HG03280 (cell line): Measurements from ENCODE around the gene SCN8A.
"Not testable (repeated sequence)": the region's sequence is repeated elsewhere in the genome, so short reads cannot be mapped to it uniquely, and the experiment has no call there.

Experiments
- ATAC-seq: cut with Tn5 transposase; IDR thresholded peaks from one replicate; pipeline ENCODE4 v1.9.1; 2021; ENCODE audit warnings: mild to moderate bottlenecking, moderate library complexity; ENCODE audit not compliant: unreplicated experiment

SCN8A gene

GRCh38 chr12:51755251-51755650, 164.2 kb downstream of the SCN8A start:
- ATAC-seq: no peak

DNA sequence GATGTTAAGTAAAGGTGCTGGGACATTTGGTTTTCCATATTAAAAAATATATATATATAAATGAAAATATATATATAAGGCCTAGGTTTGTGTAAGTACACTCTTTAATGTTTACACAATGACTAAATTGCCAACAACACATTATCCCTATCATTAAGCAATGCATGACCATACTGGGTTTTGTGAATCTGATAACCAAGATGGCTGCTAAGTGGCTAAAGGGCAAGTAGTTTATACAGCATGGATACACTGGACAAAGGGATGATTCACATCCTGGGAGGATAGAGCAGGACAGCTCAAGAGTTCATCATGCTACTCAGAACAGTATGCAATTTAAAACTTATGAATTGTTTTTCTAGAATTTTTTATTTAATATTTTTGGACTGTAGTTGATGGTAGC, 168.1 kb downstream of the SCN8A start:
- no peak for ATAC-seq

DNA sequence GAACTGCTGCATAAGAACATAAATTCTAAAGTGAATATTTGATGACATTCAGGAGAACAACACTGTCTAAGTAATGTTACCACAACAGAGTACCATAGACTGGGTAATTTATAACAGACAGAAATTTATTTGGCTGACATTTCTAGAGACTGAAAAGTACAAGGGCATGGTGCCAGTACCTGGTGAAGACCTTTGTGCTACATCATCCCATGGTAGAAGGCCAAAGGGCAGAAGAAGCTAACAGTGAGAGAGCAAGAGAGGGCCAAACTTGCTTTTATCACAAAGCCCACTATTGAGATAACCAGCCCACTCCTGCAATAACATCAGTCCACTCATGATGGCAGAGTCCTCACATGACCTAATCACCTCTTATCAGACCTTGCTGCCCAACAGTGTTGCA, 168.7 kb downstream of the SCN8A start:
- ATAC-seq: no peak

DNA sequence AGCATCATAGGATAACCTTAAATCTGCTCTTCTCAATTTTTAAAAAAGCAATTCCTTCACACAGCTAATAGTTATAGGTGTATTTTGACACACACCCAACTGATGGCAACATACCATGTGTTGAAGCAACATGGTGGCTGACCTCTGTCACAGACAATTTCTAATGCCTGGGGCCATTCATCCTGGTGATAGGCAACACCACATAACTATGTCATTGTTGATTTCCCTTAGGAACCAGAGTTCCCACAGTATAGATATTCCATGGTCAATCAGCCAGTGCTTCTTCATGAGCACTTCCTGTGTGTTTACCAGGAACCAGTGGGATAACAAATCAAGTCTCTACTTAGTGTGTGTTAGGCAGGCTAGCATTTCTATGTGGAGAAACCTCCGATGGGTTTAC, 169.2 kb downstream of the SCN8A start:
- ATAC-seq: no peak

DNA sequence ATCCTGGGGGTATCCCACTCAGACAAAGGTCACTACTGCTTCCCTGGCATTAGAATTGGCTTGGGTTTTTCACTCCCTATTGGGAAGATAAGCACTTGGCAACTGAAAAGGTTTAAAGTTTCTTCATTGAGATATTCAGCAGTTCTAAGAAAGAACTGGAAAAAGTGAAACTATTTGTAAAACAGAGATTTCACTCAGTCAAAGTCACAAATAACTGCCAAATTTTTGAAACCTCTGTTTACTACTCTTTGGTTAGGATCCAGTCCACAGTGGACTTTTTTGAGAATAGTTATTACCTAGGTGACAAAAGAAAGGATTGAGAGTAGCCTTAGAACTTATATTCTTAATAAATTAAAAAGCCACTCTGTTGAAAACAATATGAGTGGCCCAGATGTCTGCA, 172.7 kb downstream of the SCN8A start:
- no peak for ATAC-seq

DNA sequence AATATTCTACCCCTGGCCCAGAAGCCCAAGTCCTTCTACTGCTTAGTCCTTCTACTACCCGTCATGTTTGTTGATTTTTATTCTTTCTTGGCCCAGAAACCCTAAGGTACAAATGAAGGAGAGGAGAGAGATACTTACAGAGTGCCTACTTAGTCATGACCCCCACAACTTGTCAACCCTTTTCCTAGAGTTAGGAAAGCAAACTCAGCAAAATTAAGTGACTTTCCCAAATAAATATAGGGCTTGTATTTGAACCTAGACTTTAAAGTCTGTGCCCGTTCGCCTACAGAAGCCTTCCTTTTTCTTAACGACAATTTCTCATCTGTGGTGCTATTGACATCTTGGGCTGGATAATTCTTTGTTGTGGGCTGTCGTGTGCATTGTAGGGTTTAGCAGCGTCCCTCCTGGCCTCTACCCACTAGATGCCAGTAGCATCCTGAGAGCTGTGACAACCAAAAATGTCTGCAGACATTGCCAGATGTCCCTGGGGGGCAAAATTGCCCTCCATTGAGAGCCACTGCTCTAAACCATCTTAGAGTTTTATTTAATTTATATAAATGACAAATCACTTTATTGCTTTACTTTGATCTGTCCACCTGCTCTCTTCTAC, 175.1 kb downstream of the SCN8A start:
- ATAC-seq: no peak

GRCh38 chr12:51771008-51771407, 180.0 kb downstream of the SCN8A start:
- no peak for ATAC-seq

GRCh38 chr12:51773145-51773869, 182.3 kb downstream of the SCN8A start:
- ATAC-seq: no peak

GRCh38 chr12:51774933-51775332, 183.9 kb downstream of the SCN8A start:
- ATAC-seq: no peak

- no peak for ATAC-seq
Measured at GRCh38 chr12:51777457-51777856, 186.4 kb downstream of the SCN8A start.

DNA sequence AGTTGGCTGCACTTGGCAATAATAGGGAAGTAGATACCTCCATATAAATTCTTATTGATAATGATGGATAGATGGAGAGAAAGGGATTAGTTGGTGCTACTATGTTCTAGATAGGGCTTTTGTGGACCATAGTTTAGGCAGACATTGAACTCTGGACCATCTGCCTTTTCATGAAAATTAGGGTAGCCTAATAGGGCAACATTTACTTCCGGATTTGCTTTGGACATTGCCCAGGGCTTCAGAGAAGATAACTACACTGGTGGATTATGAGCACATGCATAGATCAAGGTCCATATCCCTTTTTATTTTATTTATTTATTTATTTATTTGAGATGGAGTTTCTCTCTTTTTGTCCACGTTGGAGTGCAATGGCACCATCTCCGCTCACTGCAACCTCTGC, 186.9 kb downstream of the SCN8A start:
- ATAC-seq: no peak

GRCh38 chr12:51779876-51780275, 188.8 kb downstream of the SCN8A start:
- ATAC-seq: no peak

DNA sequence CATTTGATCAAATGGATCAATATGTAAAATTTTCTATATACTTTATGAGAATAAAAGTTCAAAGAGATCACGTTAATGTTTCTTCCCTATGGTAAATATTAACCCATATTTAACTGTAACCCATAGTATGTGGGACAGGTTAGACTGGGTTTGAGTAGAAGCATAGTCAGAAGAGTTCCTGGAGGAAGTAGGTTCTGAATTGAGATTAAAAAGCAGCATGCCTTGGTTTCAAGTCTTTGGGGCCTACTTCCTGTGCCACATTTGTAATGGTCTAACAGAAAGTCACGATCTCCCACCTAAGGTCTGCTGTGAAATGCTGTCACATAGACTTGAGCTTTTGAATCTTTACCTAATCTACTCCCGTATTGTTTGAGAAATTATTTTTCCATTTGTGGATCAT, 193.7 kb downstream of the SCN8A start:
- ATAC-seq: no peak

DNA sequence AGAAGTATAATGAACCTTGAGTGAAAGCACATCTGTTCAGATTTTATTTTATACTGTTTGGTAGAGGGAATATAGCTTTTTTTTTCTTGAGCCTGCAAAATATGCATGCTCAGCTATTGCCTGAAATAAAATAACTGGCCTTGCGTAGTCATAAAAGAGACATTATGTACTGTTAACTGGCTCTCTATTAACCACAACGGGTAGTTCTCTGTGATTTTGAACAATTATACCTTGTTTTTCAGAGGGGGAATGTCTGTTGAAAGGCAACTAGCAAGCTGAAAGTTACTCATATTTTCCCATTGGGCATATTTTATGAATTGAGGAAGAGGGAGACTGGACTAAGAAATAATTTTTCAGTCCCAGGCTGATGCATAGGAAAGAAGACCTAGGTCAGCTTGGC, 194.9 kb downstream of the SCN8A start:
- no peak for ATAC-seq

GRCh38 chr12:51788876-51789275, 197.8 kb downstream of the SCN8A start:
- ATAC-seq: no peak

DNA sequence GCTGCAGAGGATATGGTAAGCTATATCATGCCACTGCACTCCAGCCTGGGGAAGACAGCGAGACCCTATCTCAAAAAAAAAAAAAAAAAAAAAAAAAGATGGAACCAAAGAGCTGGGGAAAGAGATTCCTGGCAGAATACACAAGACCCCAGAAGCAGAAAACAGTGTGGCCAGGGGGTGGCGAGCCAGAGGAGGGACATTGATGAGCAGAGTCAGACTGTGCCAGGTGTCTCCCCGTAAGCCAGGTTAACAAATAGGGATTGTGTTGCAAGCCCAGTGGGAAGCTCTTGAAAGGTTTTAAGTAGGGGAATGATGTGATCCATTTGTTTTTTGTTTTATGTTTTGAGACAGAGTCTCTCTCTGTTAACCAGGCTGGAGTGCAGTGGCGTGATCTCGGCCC, 201.4 kb downstream of the SCN8A start:
- ATAC-seq: no peak

GRCh38 chr12:51793201-51793600, 202.2 kb downstream of the SCN8A start:
- no peak for ATAC-seq

DNA sequence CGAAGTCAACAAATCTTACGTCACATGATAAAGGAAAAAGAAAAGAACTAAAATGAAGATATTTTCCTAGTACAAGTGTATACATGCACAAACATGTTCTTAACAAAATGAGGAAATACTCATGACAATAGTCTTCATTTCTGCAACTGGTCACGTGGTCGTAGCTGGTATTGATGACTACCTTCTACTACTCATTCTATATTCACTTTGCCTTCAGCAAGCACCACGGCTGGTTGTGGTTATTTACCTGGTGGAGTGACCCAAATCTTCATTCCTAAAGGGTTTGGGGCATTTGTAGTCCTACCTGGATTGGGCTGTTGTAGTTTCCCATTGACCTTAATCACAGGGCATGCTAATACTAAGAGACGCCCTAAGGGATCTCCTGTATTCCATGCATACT, 206.3 kb downstream of the SCN8A start:
- ATAC-seq: no peak

GRCh38 chr12:51798051-51798450, 207.0 kb downstream of the SCN8A start:
- ATAC-seq: not testable (repeated sequence)

GRCh38 chr12:51798501-51798900, 207.5 kb downstream of the SCN8A start:
- no peak for ATAC-seq

GRCh38 chr12:51801027-51801426, 210.0 kb downstream of the SCN8A start:
- ATAC-seq: no peak

DNA sequence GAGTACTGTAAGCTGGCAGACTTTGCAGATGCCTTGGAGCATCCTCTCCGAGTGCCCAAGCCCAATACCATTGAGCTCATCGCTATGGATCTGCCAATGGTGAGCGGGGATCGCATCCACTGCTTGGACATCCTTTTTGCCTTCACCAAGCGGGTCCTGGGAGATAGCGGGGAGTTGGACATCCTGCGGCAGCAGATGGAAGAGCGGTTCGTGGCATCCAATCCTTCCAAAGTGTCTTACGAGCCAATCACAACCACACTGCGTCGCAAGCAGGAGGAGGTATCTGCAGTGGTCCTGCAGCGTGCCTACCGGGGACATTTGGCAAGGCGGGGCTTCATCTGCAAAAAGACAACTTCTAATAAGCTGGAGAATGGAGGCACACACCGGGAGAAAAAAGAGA, 215.9 kb downstream of the SCN8A start:
- no peak for ATAC-seq

GRCh38 chr12:51809193-51809592, 218.2 kb downstream of the SCN8A start:
- no peak for ATAC-seq
